ENCODE data around the gene CDH4. TPM values are rescaled to one million over a fixed set of nuclear protein-coding genes. Genes with fewer than 3 reads are reported as not detected.

CDH4 gene
- total and polyA plus RNA-seq, 2 of the 8 experiments (the other 6 are each of a cell fraction or from before 2014, with no cell fraction given), result 4.3 to 7.9 TPM

DNA sequence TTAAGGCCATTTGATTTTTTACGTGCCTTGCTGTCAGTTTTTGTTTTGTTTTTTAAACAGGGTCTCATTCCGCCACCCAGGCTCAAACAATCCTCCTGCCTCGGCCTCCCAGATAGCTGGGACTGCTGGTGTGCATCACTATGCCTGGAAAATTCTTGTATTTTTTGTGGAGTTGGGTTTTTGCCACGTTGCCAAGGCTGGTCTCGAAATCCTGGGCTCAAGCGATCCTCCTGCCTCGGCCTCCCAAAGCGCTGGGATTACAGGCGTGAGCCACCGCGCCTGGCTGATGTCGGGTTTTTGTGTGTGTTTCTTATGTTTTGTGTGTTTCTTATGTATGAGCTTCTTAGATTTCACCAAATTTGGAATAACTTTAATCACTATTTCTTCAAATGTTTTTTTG is 708.8 kb downstream of the CDH4 start:
- no peak overlapping the region for H4K91ac ChIP-seq (replicated peaks; ENCODE audit: insufficient read length, low read length)
- no peaks in the 10 kb centered on the region; the same call in 1 of the 2 replicates for H3K23me2 ChIP-seq (ENCODE audit: low read depth, low read length)
- H3K27me3 ChIP-seq (replicated peaks in 1 of 4; ENCODE audit: control insufficient read depth in 3 of 4, extremely low read depth in 1 of 4, insufficient read depth in 3 of 4, low read length in 3 of 4), result no peaks in the 10 kb centered on the region; a peak in 2 of 7 replicates
- FAIRE-seq (no peak), DNase-seq (ENCODE audit: low read depth in 1 of 2, low spot score in 2 of 2) (no peak)
- no peak overlapping the region for H4K8ac ChIP-seq (ENCODE audit: extremely low read depth, insufficient read depth, low read length)
- TF ChIP-seq HDAC6 (IDR thresholded peaks at IDR 0.05; ENCODE audit: low read depth, low read length) (no peak), PHF8 (conservative IDR thresholded peaks at IDR 0.05; ENCODE audit: low read depth, low read length) (no peak), TEAD4 (IDR thresholded peaks at IDR 0.05; ENCODE audit: low read depth, low read length) (no peak)
- no peak overlapping the region for H2AFZ ChIP-seq (ENCODE audit: low read length)
- H2BK120ac ChIP-seq (replicated peaks; ENCODE audit: low read depth, low read length), result no peak overlapping the region
- H4K20me1 ChIP-seq (replicated peaks in 1 of 2; ENCODE audit: control insufficient read depth in 1 of 2, insufficient read depth in 2 of 2, low read length in 2 of 2), result no peaks in the 10 kb centered on the region
- no peak overlapping the region for H4K5ac ChIP-seq (ENCODE audit: insufficient read length, low read depth, low read length)
- H3K4me2 ChIP-seq (ENCODE audit: insufficient read depth in 1 of 2, low read depth in 2 of 2, low read length in 2 of 2), result no peak overlapping the region
- WGBS, 2 experiments (ENCODE audit: extremely low coverage in 1 of 2, insufficient coverage in 1 of 2, insufficient read length in 1 of 2, insufficient replicate concordance in 2 of 2, low coverage in 1 of 2, low lambda C conversion rate in 2 of 2, missing lambda C conversion rate in 1 of 2), result 93% methylated on average over 12 of the region's 12 CpGs; no CpG with 5 or more reads in 1 of the 2 experiments
- ChIA-PET CTCF (ENCODE audit: partially characterized antibody) (no interaction called here), POLR2A (ENCODE audit: partially characterized antibody) (no interaction called here)
- H3K36me3 ChIP-seq (ENCODE audit: control insufficient read depth in 2 of 4, insufficient read depth in 4 of 4, low read length in 3 of 4), result no peaks in the 10 kb centered on the region
- no peak overlapping the region for H3K27ac ChIP-seq (ENCODE audit: low read depth, low read length)
- no peak overlapping the region for H3K56ac ChIP-seq (replicated peaks; ENCODE audit: insufficient read length, low read depth, low read length)
- no peak overlapping the region for H2BK5ac ChIP-seq (ENCODE audit: low read depth, low read length)
- no peak overlapping the region for H2BK20ac ChIP-seq (ENCODE audit: low read length)
- no peaks in the 10 kb centered on the region for H3K79me1 ChIP-seq (ENCODE audit: low read depth, low read length)
- no peak overlapping the region for H2AK5ac ChIP-seq (ENCODE audit: low read depth, low read length)
- H3K4ac ChIP-seq (replicated peaks; ENCODE audit: insufficient read length, low read depth, low read length), result no peak overlapping the region
- no peak overlapping the region for H2BK12ac ChIP-seq (ENCODE audit: low read depth, low read length)
- H2BK15ac ChIP-seq (ENCODE audit: low read length), result no peak overlapping the region
- no peaks in the 10 kb centered on the region for H3K79me2 ChIP-seq (ENCODE audit: control insufficient read depth in 1 of 2, insufficient read depth in 2 of 2, low read length in 2 of 2)
- peaks cover 0 to 11% (median 3%) of the 10 kb centered on the region in 4 experiments; a peak in 5 of 7 replicates for H3K4me1 ChIP-seq (replicated peaks in 1 of 4; ENCODE audit: control insufficient read depth in 3 of 4, insufficient read depth in 4 of 4, low read length in 3 of 4)
- no peak overlapping the region for H3K4me3 ChIP-seq (ENCODE audit: extremely low read depth in 1 of 4, insufficient read depth in 2 of 4, low read depth in 3 of 4, low read length in 4 of 4)
- H3K18ac ChIP-seq (ENCODE audit: extremely low read depth, low read length), result no peak overlapping the region
- H3K9me3 ChIP-seq (ENCODE audit: insufficient read depth in 2 of 2, low read depth in 1 of 2, low read length in 1 of 2), result no peaks in the 10 kb centered on the region
- H3K14ac ChIP-seq (ENCODE audit: insufficient read length), result no peak overlapping the region
- H3K23ac ChIP-seq (ENCODE audit: insufficient read length), result no peak overlapping the region
- no peak overlapping the region for H3K9ac ChIP-seq (replicated peaks in 1 of 4; ENCODE audit: extremely low read depth in 1 of 4, low read depth in 3 of 4, low read length in 3 of 4)

All from H1 (cell line).